Choroid plexus epithelial cell (primary cell): ENCODE data around the gene HCK.

Experiments used
- DNase-seq: peaks from one replicate; pipeline ENCODE4 v3.0.0-alpha.2; 2010; ENCODE audit warnings: low read depth
- H3K4me3 ChIP-seq: 2 replicates; pipeline ENCODE4 v1.5.1; 2011; ENCODE audit warnings: low read depth, mild to moderate bottlenecking, control low read depth, low read length, moderate library complexity
- CTCF ChIP-seq: conservative IDR thresholded peaks from 2 replicates; pipeline ENCODE4 v1.5.1; 2011; ENCODE audit warnings: low read depth, mild to moderate bottlenecking, control low read depth, inconsistent platforms, low read length, moderate library complexity

The HCK gene

GRCh38 chr20:32050851-32051556 lies 1.0 kb upstream of the HCK start:
- no peak for DNase-seq
- TF ChIP-seq CTCF, result no peak
- H3K4me3 ChIP-seq, result no peak overlapping the region

DNA sequence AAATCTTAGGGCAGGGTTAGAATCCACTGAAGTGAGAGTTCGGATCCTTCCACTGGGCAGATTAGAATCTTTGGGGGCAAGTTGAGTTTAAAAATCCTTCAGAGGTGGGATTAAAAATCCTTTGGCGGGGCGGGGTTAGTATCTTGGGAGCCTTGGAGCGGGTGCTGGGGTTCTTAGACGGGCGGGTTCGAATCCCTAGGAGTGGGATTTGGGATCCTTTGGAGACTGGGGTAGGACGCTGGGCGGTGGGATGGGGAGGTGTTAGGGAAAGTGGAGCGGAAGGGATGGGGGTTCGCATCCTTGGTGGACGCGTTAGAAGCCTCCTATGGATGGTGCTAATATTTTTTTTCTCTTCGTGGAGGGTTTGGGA lies 337 bp upstream of the HCK start:
- no peak overlapping the region for H3K4me3 ChIP-seq
- DNase-seq, result no peak
- no peak for TF ChIP-seq CTCF

- no peak for DNase-seq
- no peak for TF ChIP-seq CTCF
- H3K4me3 ChIP-seq, result no peak overlapping the region
These were observed 828 bp downstream of the HCK start for GRCh38 chr20:32052778-32053362.

DNA sequence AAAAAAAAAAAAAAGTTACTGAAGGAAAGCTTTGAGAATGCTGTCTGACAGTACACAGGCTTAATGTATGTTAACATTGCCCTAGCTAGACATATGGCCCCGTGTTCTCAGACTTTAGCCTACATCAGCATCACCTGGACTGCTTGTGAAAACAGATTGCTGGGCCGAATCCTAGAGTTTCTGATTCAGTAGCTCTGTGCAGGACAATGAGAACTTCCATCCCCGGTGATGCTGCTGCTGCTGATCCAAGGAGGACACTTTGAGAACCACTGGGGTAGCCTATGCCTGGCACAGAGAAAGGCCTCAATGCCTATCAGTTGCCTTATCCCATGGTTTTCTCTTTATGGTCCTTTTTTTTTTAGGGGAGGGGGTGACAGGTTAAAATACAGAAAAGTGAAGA lies 1.6 kb downstream of the HCK start:
- no peak for TF ChIP-seq CTCF
- no peak for DNase-seq
- H3K4me3 ChIP-seq, result no peak overlapping the region

GRCh38 chr20:32056708-32057483 lies 4.9 kb downstream of the HCK start:
- DNase-seq, result no peak
- TF ChIP-seq CTCF, result no peak
- no peak overlapping the region for H3K4me3 ChIP-seq

- H3K4me3 ChIP-seq, result no peak overlapping the region
- DNase-seq, result no peak
- no peak for TF ChIP-seq CTCF
These were observed 5.7 kb downstream of the HCK start for GRCh38 chr20:32057656-32058184.
